ENCODE measurements around the gene TMEM120B.

TMEM120B gene

GRCh38 chr12:121814429-121815119, 102.0 kb downstream of the TMEM120B start:
- TF ChIP-seq ZFX (IDR thresholded peaks at IDR 0.05; ENCODE audit: borderline replicate concordance) = no peak
- H3K27ac ChIP-seq = no peak overlapping the region

GRCh38 chr12:121815263-121815662, 102.7 kb downstream of the TMEM120B start:
- no peak for TF ChIP-seq ZFX (IDR thresholded peaks at IDR 0.05; ENCODE audit: borderline replicate concordance)
- TF ChIP-seq CTCF (IDR thresholded peaks at IDR 0.05) = no peak
- H3K27ac ChIP-seq = no peak overlapping the region

GRCh38 chr12:121816925-121817647, 104.5 kb downstream of the TMEM120B start:
- no peak for TF ChIP-seq ZFX (IDR thresholded peaks at IDR 0.05; ENCODE audit: borderline replicate concordance)
- TF ChIP-seq CTCF (IDR thresholded peaks at IDR 0.05) = no peak
- H3K27ac ChIP-seq = peak overlapping the region; percentile 30; the same call in 1 of the 2 replicates

GRCh38 chr12:121817648-121818043, 105.1 kb downstream of the TMEM120B start:
- TF ChIP-seq CTCF (IDR thresholded peaks at IDR 0.05) (no peak), ZFX (IDR thresholded peaks at IDR 0.05; ENCODE audit: borderline replicate concordance) (no peak)
- no peak overlapping the region for H3K27ac ChIP-seq

GRCh38 chr12:121819212-121819949, 106.8 kb downstream of the TMEM120B start:
- no peak overlapping the region for H3K27ac ChIP-seq
- no peak for TF ChIP-seq ZFX (IDR thresholded peaks at IDR 0.05; ENCODE audit: borderline replicate concordance)
- no peak for TF ChIP-seq CTCF (IDR thresholded peaks at IDR 0.05)

GRCh38 chr12:121820056-121820455, 107.5 kb downstream of the TMEM120B start:
- 0 out of 2 replicates have a peak overlapping the region, but pooled peaks have one; percentile 14 for H3K27ac ChIP-seq

More at GRCh38 chr12:121820056-121820455, 107.5 kb downstream of the TMEM120B start:
- TF ChIP-seq ZFX (IDR thresholded peaks at IDR 0.05; ENCODE audit: borderline replicate concordance) (no peak), CTCF (IDR thresholded peaks at IDR 0.05) (no peak)

Data from 22Rv1 (cell line).